Neutrophil (primary cell): Measurements from ENCODE around the gene TGFB1I1.
A peak's percentile ranks its signal among the peaks of the same experiment; 100 is the strongest.

Source experiments
- H3K27ac ChIP-seq: fragments of 200-600 bp; sonication (generic); 2 replicates; pipeline ENCODE4 v1.5.1; 2016; ENCODE audit warnings: mild to moderate bottlenecking, moderate library complexity
- H3K27me3 ChIP-seq: fragments of 200-600 bp; sonication (generic); 2 replicates; pipeline ENCODE4 v1.6.0; 2016; ENCODE audit warnings: mild to moderate bottlenecking
- H3K36me3 ChIP-seq: fragments of 200-600 bp; sonication (generic); 2 replicates; pipeline ENCODE4 v1.5.1; 2017
- H3K4me1 ChIP-seq, 2 experiments: fragments of 200-600 bp in 1 of 2; sonication (generic) in 1 of 2; 1 replicate in 1 of 2; 2 replicates in 1 of 2; pipeline versions ENCODE4 v1.5.1 to v1.6.1; 2013 to 2016; ENCODE audit warnings: low read depth in 1 of 2, low read length in 1 of 2, mild to moderate bottlenecking in 1 of 2, moderate library complexity in 1 of 2; ENCODE audit not compliant: control insufficient read depth in 1 of 2, insufficient read depth in 1 of 2
- H3K4me3 ChIP-seq, 2 experiments: fragments of 200-600 bp in 1 of 2; sonication (generic) in 1 of 2; 1 replicate in 1 of 2; 2 replicates in 1 of 2; pipeline ENCODE4 v1.5.1; 2013 to 2016; ENCODE audit warnings: low read depth in 1 of 2, low read length in 1 of 2, mild to moderate bottlenecking in 1 of 2, moderate library complexity in 1 of 2
- H3K9me3 ChIP-seq: fragments of 200-600 bp; sonication (generic); 2 replicates; pipeline ENCODE4 v1.5.1; 2016
- CTCF ChIP-seq: fragments of 200-600 bp; sonication (generic); IDR thresholded peaks from 2 replicates; pipeline ENCODE4 v1.5.1; 2016; ENCODE audit warnings: antibody characterized with exemption

TGFB1I1 gene

GRCh38 chr16:31451201-31451600, 20.8 kb upstream of the TGFB1I1 start:
- Histone ChIP-seq H3K27ac (no peak overlapping the region), H3K36me3 (no peaks in the 10 kb centered on the region), H3K4me3 (no peak overlapping the region), H3K4me1 (peaks cover 5 to 20% of the 10 kb centered on the region in 2 experiments), H3K9me3 (no peaks in the 10 kb centered on the region), H3K27me3 (no peaks in the 10 kb centered on the region)
- no peak for TF ChIP-seq CTCF

GRCh38 chr16:31451681-31452351, 20.1 kb upstream of the TGFB1I1 start:
- Histone ChIP-seq H3K4me1 (peaks cover 9 to 20% of the 10 kb centered on the region in 2 experiments), H3K36me3 (no peaks in the 10 kb centered on the region), H3K27ac (no peak overlapping the region), H3K27me3 (no peaks in the 10 kb centered on the region), H3K9me3 (no peaks in the 10 kb centered on the region), H3K4me3 (no peak overlapping the region)
- no peak for TF ChIP-seq CTCF

GRCh38 chr16:31452631-31453106, 19.3 kb upstream of the TGFB1I1 start:
- Histone ChIP-seq H3K36me3 (no peaks in the 10 kb centered on the region), H3K27ac (no peak overlapping the region), H3K4me3 (no peak overlapping the region), H3K4me1 (peaks cover 17 to 29% of the 10 kb centered on the region in 2 experiments), H3K27me3 (no peaks in the 10 kb centered on the region), H3K9me3 (no peaks in the 10 kb centered on the region)
- TF ChIP-seq CTCF: no peak

- no peak for TF ChIP-seq CTCF
- Histone ChIP-seq H3K4me3 (peak overlapping the region in 1 of 2 experiments; percentile 32), H3K9me3 (no peaks in the 10 kb centered on the region), H3K36me3 (no peaks in the 10 kb centered on the region), H3K27me3 (no peaks in the 10 kb centered on the region), H3K27ac (peak overlapping the region; percentile 51), H3K4me1 (peaks cover 26 to 37% of the 10 kb centered on the region in 2 experiments)
These were observed 18.4 kb upstream of the TGFB1I1 start for GRCh38 chr16:31453255-31454204.

- H3K36me3 ChIP-seq: no peaks in the 10 kb centered on the region
- no peak overlapping the region for H3K27ac ChIP-seq
- H3K4me1 ChIP-seq: peaks cover 39 to 52% of the 10 kb centered on the region in 2 experiments
- TF ChIP-seq CTCF: no peak
- no peak overlapping the region for H3K4me3 ChIP-seq
- no peaks in the 10 kb centered on the region for H3K9me3 ChIP-seq
- no peaks in the 10 kb centered on the region for H3K27me3 ChIP-seq
These were observed 16.2 kb upstream of the TGFB1I1 start for GRCh38 chr16:31455601-31456314.
